NCI-H510A (cell line): ENCODE measurements around the gene HSPBP1.

Experiments used
- DNase-seq: peaks from one replicate; lab custom pipeline; 2025; lab: John Stamatoyannopoulos, UW

Gene HSPBP1

GRCh38 chr19:55254625-55254977 is 25.3 kb downstream of the HSPBP1 start:
- no peak for DNase-seq

- DNase-seq, result peak; percentile 72
These were observed 25.9 kb downstream of the HSPBP1 start for GRCh38 chr19:55253842-55254624.

- DNase-seq, result no peak
These were observed 26.9 kb downstream of the HSPBP1 start for GRCh38 chr19:55252760-55253663.

GRCh38 chr19:55251341-55252081 is 28.4 kb downstream of the HSPBP1 start:
- DNase-seq, result no peak

- DNase-seq, result no peak
These were observed 29.5 kb downstream of the HSPBP1 start for GRCh38 chr19:55250262-55251036.

GRCh38 chr19:55249841-55250240 is 30.1 kb downstream of the HSPBP1 start:
- no peak for DNase-seq

GRCh38 chr19:55248704-55249103 is 31.2 kb downstream of the HSPBP1 start:
- no peak for DNase-seq

GRCh38 chr19:55248166-55248675 is 31.7 kb downstream of the HSPBP1 start:
- no peak for DNase-seq

- no peak for DNase-seq
These were observed 32.2 kb downstream of the HSPBP1 start for GRCh38 chr19:55247621-55248099.

GRCh38 chr19:55246462-55247451 is 33.2 kb downstream of the HSPBP1 start:
- no peak for DNase-seq

GRCh38 chr19:55245236-55245904 is 34.5 kb downstream of the HSPBP1 start:
- DNase-seq, result no peak

- no peak for DNase-seq
These were observed 35.8 kb downstream of the HSPBP1 start for GRCh38 chr19:55244004-55244680.

- DNase-seq, result no peak
These were observed 37.4 kb downstream of the HSPBP1 start for GRCh38 chr19:55242517-55242916.

- DNase-seq, result no peak
These were observed 37.9 kb downstream of the HSPBP1 start for GRCh38 chr19:55241935-55242464.

GRCh38 chr19:55241143-55241934 is 38.6 kb downstream of the HSPBP1 start:
- no peak for DNase-seq

- no peak for DNase-seq
These were observed 39.2 kb downstream of the HSPBP1 start for GRCh38 chr19:55240713-55241020.

GRCh38 chr19:55239004-55239403 is 40.9 kb downstream of the HSPBP1 start:
- DNase-seq, result no peak

- DNase-seq, result no peak
These were observed 41.9 kb downstream of the HSPBP1 start for GRCh38 chr19:55238030-55238429.
